ENCODE results near the gene TSPEAR. TPM values are rescaled to one million over a fixed set of nuclear protein-coding genes. Genes with fewer than 3 reads are reported as not detected.

TSPEAR gene
- polyA plus RNA-seq, 1 of the 3 experiments (the other 2 are of a cell fraction): 0.08 TPM

DNA sequence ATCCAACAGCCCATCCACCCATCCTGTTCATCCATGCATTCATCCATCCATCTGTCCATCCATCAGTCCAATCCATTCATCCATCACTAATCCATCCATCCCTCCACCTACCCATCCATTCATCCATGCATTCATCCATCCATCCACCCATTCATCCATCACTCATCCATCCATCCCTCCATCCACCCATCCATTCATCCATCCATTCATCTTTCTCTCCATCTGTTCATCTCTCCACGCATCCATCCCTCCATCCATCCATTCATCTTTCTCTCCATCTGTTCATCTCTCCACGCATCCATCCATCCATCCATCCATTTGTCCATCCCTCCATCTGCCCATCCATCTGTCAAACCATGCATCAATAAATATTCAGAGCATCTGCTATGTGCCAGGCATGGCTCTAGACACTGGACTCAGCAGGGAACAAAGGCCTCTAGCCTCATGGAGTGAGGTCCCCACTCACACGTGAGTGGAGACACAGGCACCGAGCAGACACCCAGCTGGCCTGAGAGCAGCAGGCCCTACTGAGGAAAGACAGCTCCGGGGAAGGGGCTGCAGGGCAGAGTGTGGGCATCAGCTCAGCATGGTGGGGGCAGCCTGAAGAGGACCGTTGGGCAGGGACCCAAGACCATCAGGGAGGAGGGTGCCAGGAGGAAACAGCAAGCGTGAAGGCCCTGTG is 181.0 kb downstream of the TSPEAR start:
- Histone ChIP-seq H2AFZ (ENCODE audit: low read depth) (no peak overlapping the region), H3F3A (replicated peaks; ENCODE audit: insufficient read depth) (no peaks in the 10 kb centered on the region), H3K27me3 (ENCODE audit: insufficient read depth) (peaks cover 32% of the 10 kb centered on the region; the same call in 1 of the 2 replicates), H3K27ac (ENCODE audit: low read depth in 2 of 2, low read length in 1 of 2) (no peak overlapping the region), H3K9me3 (no peaks in the 10 kb centered on the region), H3K4me3 (ENCODE audit: low read depth in 2 of 2, low read length in 1 of 2) (no peak overlapping the region), H3K79me2 (ENCODE audit: insufficient read depth) (no peaks in the 10 kb centered on the region), H4K20me1 (ENCODE audit: insufficient read depth) (no peaks in the 10 kb centered on the region), H3K9me2 (no peaks in the 10 kb centered on the region), H3K36me3 (replicated peaks in 1 of 2; ENCODE audit: control insufficient read depth in 1 of 2, insufficient read depth in 2 of 2, low read length in 1 of 2) (no peaks in the 10 kb centered on the region), H3K9ac (no peak overlapping the region), H3K4me1 (ENCODE audit: control insufficient read depth in 1 of 2, insufficient read depth in 2 of 2, low read depth in 1 of 2, low read length in 1 of 2) (no peaks in the 10 kb centered on the region; a peak in 1 of 4 replicates), H3K4me2 (no peak overlapping the region)
- 32% methylated on average over 7 of the region's 7 CpGs for WGBS (ENCODE audit: low lambda C conversion rate)
- no peak for DNase-seq
- ChIA-PET CTCF (interaction anchor here (1.2 to 1.6 kb wide), 2 partner anchors 10 to 263 kb away, joined by 3 to 6 read pairs; no protein-coding TSS in a partner anchor), POLR2A (no interaction called here)
- TF ChIP-seq FOXJ3 (CRISPR knock-in tag; IDR thresholded peaks at IDR 0.05) (no peak), CTCF (IDR thresholded peaks at IDR 0.05) (no peak), FOXM1 (IDR thresholded peaks at IDR 0.05; ENCODE audit: low read depth) (no peak), ELF1 (IDR thresholded peaks at IDR 0.05) (no peak), TAF1 (IDR thresholded peaks at IDR 0.05; ENCODE audit: borderline replicate concordance, low read depth, low read length) (no peak), NFIC (IDR thresholded peaks at IDR 0.05; ENCODE audit: borderline replicate concordance) (no peak), TEAD4 (IDR thresholded peaks at IDR 0.05; ENCODE audit: borderline replicate concordance, insufficient read depth) (no peak), TCF12 (IDR thresholded peaks at IDR 0.05) (no peak), JUND (IDR thresholded peaks at IDR 0.05) (no peak), PBX3 (IDR thresholded peaks at IDR 0.05) (no peak), REST (IDR thresholded peaks at IDR 0.05; ENCODE audit: low read depth, low read length) (no peak), RFX5 (IDR thresholded peaks at IDR 0.05; ENCODE audit: low read length) (no peak), USF2 (IDR thresholded peaks at IDR 0.05; ENCODE audit: borderline replicate concordance, low read depth, low read length) (no peak), MAX (IDR thresholded peaks at IDR 0.05; ENCODE audit: low read depth) (no peak), YY1 (IDR thresholded peaks at IDR 0.05; ENCODE audit: low read depth) (no peak)
- TF ChIP-seq, protein P1, sequence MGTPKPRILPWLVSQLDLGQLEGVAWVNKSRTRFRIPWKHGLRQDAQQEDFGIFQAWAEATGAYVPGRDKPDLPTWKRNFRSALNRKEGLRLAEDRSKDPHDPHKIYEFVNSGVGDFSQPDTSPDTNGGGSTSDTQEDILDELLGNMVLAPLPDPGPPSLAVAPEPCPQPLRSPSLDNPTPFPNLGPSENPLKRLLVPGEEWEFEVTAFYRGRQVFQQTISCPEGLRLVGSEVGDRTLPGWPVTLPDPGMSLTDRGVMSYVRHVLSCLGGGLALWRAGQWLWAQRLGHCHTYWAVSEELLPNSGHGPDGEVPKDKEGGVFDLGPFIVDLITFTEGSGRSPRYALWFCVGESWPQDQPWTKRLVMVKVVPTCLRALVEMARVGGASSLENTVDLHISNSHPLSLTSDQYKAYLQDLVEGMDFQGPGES (IDR thresholded peaks at IDR 0.05; ENCODE audit: low read depth, low read length): no peak
- TF ChIP-seq, protein P2, sequence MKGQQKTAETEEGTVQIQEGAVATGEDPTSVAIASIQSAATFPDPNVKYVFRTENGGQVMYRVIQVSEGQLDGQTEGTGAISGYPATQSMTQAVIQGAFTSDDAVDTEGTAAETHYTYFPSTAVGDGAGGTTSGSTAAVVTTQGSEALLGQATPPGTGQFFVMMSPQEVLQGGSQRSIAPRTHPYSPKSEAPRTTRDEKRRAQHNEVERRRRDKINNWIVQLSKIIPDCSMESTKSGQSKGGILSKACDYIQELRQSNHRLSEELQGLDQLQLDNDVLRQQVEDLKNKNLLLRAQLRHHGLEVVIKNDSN (IDR thresholded peaks at IDR 0.05; ENCODE audit: borderline replicate concordance, low read depth): no peak

All from SK-N-SH (cell line).